Epidermal melanocyte (primary cell): ENCODE measurements around the gene EGR4.

ENCODE experiments used
- DNase-seq: peaks from one replicate; pipeline ENCODE4 v3.0.0; 2011; ENCODE audit warnings: low spot score; ENCODE audit not compliant: insufficient read length

EGR4 gene

GRCh38 chr2:73293534-73294171, at the start of gene EGR4:
Gene EGR4 (minus strand): TSS chr2:73293548. CDS start chr2:73293317, 231 bp downstream.
- peak; percentile 42 for DNase-seq

GRCh38 chr2:73341039-73341438, 47.7 kb upstream of the EGR4 start:
- no peak for DNase-seq

- no peak for DNase-seq
Observed at GRCh38 chr2:73339201-73339600, 45.9 kb upstream of the EGR4 start.

GRCh38 chr2:73337828-73338227, 44.5 kb upstream of the EGR4 start:
- DNase-seq, result no peak

GRCh38 chr2:73334620-73335019, 41.3 kb upstream of the EGR4 start:
- DNase-seq, result no peak

- DNase-seq, result no peak
Observed at GRCh38 chr2:73334045-73334444, 40.7 kb upstream of the EGR4 start.

- no peak for DNase-seq
Observed at GRCh38 chr2:73333564-73333963, 40.2 kb upstream of the EGR4 start.

- DNase-seq, result no peak
Observed at GRCh38 chr2:73324126-73324725, 30.9 kb upstream of the EGR4 start.

GRCh38 chr2:73323551-73323950, 30.2 kb upstream of the EGR4 start:
- no peak for DNase-seq

- DNase-seq, result no peak
Observed at GRCh38 chr2:73314441-73314840, 21.1 kb upstream of the EGR4 start.

- DNase-seq, result no peak
Observed at GRCh38 chr2:73307720-73308119, 14.4 kb upstream of the EGR4 start.

- no peak for DNase-seq
Observed at GRCh38 chr2:73301636-73302035, 8.3 kb upstream of the EGR4 start.

GRCh38 chr2:73300926-73301325, 7.6 kb upstream of the EGR4 start:
- no peak for DNase-seq

- no peak for DNase-seq
Observed at GRCh38 chr2:73297586-73297985, 4.2 kb upstream of the EGR4 start.

GRCh38 chr2:73297151-73297559, 3.8 kb upstream of the EGR4 start:
- DNase-seq, result no peak

GRCh38 chr2:73295751-73296400, 2.5 kb upstream of the EGR4 start:
- no peak for DNase-seq

- DNase-seq, result no peak
Observed at GRCh38 chr2:73294239-73294638, 891 bp upstream of the EGR4 start.

- peak; percentile 12 for DNase-seq
Observed at GRCh38 chr2:73292906-73293533, 328 bp downstream of the EGR4 start.

- DNase-seq, result peak; percentile 13
Observed at GRCh38 chr2:73292316-73292905, 937 bp downstream of the EGR4 start.

- peak; percentile 8 for DNase-seq
Observed at GRCh38 chr2:73291461-73292315, 1.7 kb downstream of the EGR4 start.

GRCh38 chr2:73291093-73291460, 2.3 kb downstream of the EGR4 start:
- peak; percentile 58 for DNase-seq
